KMS-11 (cell line): ENCODE measurements around the gene PPP1R18.

Experiments used
- H2AFZ ChIP-seq: fragments of 200-600 bp; sonication (generic); 2 replicates; pipeline ENCODE4 v1.6.1; 2016; ENCODE audit warnings: antibody characterized with exemption, mixed run types, low read depth
- H3K27ac ChIP-seq: fragments of 200-600 bp; sonication (generic); 2 replicates; pipeline ENCODE4 v1.6.1; 2016; ENCODE audit warnings: mild to moderate bottlenecking, mixed run types
- H3K27me3 ChIP-seq: fragments of 200-600 bp; sonication (generic); 2 replicates; pipeline ENCODE4 v1.6.1; 2017; ENCODE audit warnings: mild to moderate bottlenecking, low read depth, mixed run types, moderate library complexity; ENCODE audit not compliant: insufficient read depth
- H3K36me3 ChIP-seq: fragments of 200-600 bp; sonication (generic); 2 replicates; pipeline ENCODE4 v1.6.1; 2017; ENCODE audit warnings: mild to moderate bottlenecking, mixed run types; ENCODE audit not compliant: insufficient read depth
- H3K4me1 ChIP-seq: fragments of 200-600 bp; sonication (generic); 2 replicates; pipeline ENCODE4 v1.6.1; 2016; ENCODE audit warnings: mild to moderate bottlenecking, low read depth, mixed run types; ENCODE audit not compliant: poor library complexity, severe bottlenecking
- H3K4me2 ChIP-seq: fragments of 200-600 bp; sonication (generic); 2 replicates; pipeline ENCODE4 v1.7.0; 2016; ENCODE audit warnings: mild to moderate bottlenecking, mixed run types
- H3K4me3 ChIP-seq: fragments of 200-600 bp; sonication (generic); IDR thresholded peaks from 2 replicates; pipeline ENCODE4 v1.6.1; 2017; ENCODE audit warnings: low read depth, low read length, mixed read lengths; ENCODE audit not compliant: insufficient read depth
- H3K79me2 ChIP-seq: fragments of 200-600 bp; sonication (generic); 2 replicates; pipeline ENCODE4 v1.6.1; 2016; ENCODE audit warnings: low read depth, mixed run types; ENCODE audit not compliant: insufficient read depth
- H3K9ac ChIP-seq: fragments of 200-600 bp; sonication (generic); 2 replicates; pipeline ENCODE4 v1.6.1; 2016; ENCODE audit warnings: mild to moderate bottlenecking, mixed run types
- H4K20me1 ChIP-seq: fragments of 200-600 bp; sonication (generic); 2 replicates; pipeline ENCODE4 v1.6.1; 2016; ENCODE audit warnings: mild to moderate bottlenecking, mixed run types; ENCODE audit not compliant: insufficient read depth
- TF ChIP-seq, protein P1 (sequence below): fragments of 200-600 bp; sonication (generic); conservative IDR thresholded peaks from 2 replicates; pipeline ENCODE4 v1.6.1; 2017; ENCODE audit warnings: low read depth, mild to moderate bottlenecking, antibody characterized with exemption, low read length, moderate library complexity, mixed read lengths

PPP1R18 gene

DNA sequence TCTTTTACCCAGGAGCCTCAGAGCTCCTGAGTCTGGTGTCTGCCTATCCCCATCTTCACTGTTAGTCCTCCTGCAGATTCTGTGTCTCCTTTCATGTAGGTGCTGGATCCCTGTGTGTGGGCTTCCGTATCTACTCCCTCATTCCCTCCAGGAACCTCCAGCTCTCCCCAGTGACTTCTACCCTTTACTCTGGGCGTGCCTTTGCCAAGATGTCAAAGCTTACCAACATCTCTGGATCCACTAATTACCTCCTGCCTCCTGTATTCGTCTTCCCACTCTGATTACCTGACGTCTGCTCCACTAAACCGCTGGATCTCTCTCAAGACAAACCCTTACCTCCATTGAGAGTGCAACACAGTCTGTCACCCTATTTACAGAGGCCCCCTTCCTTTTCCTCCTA, 41.7 kb downstream of the PPP1R18 start:
- no peak overlapping the region for H3K9ac ChIP-seq
- H3K4me3 ChIP-seq: no peak overlapping the region
- no peaks in the 10 kb centered on the region for H3K27me3 ChIP-seq
- no peak overlapping the region for H3K4me2 ChIP-seq
- H3K4me1 ChIP-seq: peaks cover 13% of the 10 kb centered on the region
- H3K79me2 ChIP-seq: peaks cover 30% of the 10 kb centered on the region
- H4K20me1 ChIP-seq: no peaks in the 10 kb centered on the region
- no peak overlapping the region for H2AFZ ChIP-seq
- TF ChIP-seq, protein P1, sequence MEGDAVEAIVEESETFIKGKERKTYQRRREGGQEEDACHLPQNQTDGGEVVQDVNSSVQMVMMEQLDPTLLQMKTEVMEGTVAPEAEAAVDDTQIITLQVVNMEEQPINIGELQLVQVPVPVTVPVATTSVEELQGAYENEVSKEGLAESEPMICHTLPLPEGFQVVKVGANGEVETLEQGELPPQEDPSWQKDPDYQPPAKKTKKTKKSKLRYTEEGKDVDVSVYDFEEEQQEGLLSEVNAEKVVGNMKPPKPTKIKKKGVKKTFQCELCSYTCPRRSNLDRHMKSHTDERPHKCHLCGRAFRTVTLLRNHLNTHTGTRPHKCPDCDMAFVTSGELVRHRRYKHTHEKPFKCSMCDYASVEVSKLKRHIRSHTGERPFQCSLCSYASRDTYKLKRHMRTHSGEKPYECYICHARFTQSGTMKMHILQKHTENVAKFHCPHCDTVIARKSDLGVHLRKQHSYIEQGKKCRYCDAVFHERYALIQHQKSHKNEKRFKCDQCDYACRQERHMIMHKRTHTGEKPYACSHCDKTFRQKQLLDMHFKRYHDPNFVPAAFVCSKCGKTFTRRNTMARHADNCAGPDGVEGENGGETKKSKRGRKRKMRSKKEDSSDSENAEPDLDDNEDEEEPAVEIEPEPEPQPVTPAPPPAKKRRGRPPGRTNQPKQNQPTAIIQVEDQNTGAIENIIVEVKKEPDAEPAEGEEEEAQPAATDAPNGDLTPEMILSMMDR: no peak
- no peaks in the 10 kb centered on the region for H3K36me3 ChIP-seq
- no peak overlapping the region for H3K27ac ChIP-seq

GRCh38 chr6:30643656-30644055, 42.8 kb downstream of the PPP1R18 start:
- Histone ChIP-seq H3K4me3 (no peak overlapping the region), H4K20me1 (no peaks in the 10 kb centered on the region), H3K36me3 (no peaks in the 10 kb centered on the region), H3K79me2 (peaks cover 20% of the 10 kb centered on the region), H3K9ac (no peak overlapping the region), H3K27ac (no peak overlapping the region), H3K4me1 (peaks cover 13% of the 10 kb centered on the region), H3K4me2 (no peak overlapping the region), H3K27me3 (no peaks in the 10 kb centered on the region), H2AFZ (no peak overlapping the region)
- TF ChIP-seq, protein P1: no peak

GRCh38 chr6:30641048-30641447, 45.4 kb downstream of the PPP1R18 start:
- Histone ChIP-seq H3K79me2 (peaks cover 4% of the 10 kb centered on the region; the same call in 1 of the 2 replicates), H3K9ac (no peak overlapping the region), H3K4me1 (no peaks in the 10 kb centered on the region), H3K36me3 (no peaks in the 10 kb centered on the region), H3K4me2 (no peak overlapping the region), H3K27me3 (no peaks in the 10 kb centered on the region), H3K4me3 (no peak overlapping the region), H3K27ac (no peak overlapping the region), H2AFZ (no peak overlapping the region), H4K20me1 (no peaks in the 10 kb centered on the region)
- TF ChIP-seq, protein P1: no peak

DNA sequence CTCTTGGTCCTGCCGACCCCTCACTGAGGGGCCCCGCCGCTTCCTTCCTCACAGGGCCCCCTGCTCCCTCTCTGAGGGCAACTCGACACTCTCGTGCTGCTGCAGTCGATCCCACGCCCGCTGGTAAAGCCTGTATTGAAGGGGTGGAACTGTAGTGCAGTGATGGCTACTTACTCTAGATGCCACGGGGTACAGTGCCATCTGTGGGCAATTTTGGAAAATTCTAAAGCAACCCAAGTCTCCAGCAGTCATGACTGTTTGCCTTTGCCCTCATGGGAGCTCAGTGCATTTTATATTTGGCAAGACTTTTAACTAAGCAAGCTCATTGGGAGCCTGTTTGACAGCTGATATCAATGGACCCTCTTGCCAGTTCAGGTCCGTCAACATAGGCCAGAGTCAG, 46.0 kb downstream of the PPP1R18 start:
- TF ChIP-seq, protein P1: no peak
- Histone ChIP-seq H3K27ac (no peak overlapping the region), H3K36me3 (no peaks in the 10 kb centered on the region), H3K79me2 (no peaks in the 10 kb centered on the region), H3K4me2 (no peak overlapping the region), H3K4me1 (no peaks in the 10 kb centered on the region), H4K20me1 (no peaks in the 10 kb centered on the region), H3K9ac (no peak overlapping the region), H2AFZ (no peak overlapping the region), H3K27me3 (no peaks in the 10 kb centered on the region), H3K4me3 (no peak overlapping the region)

DNA sequence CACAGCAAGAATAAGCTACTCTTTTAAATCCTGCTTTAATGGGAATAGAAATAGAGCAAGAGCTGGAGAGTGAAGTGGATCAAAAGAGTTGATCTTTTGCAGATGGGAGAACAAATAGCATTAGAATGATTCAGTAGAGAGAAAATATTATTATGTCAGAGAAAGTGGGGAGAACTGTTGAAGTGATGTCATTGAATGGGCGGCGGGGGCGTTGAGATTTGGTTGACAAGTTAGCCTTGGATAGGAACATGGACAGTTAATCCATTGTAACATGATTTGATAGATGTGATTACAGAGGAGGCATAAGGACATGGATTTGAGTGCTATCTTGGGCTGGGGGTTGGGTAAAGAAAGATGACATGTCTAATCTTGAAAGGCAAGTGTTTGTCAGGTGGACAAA, 50.6 kb downstream of the PPP1R18 start:
- no peak overlapping the region for H3K27ac ChIP-seq
- H3K79me2 ChIP-seq: no peaks in the 10 kb centered on the region
- no peak overlapping the region for H2AFZ ChIP-seq
- no peaks in the 10 kb centered on the region for H3K36me3 ChIP-seq
- H3K4me3 ChIP-seq: no peak overlapping the region
- TF ChIP-seq, protein P1: no peak
- H3K27me3 ChIP-seq: no peaks in the 10 kb centered on the region
- no peaks in the 10 kb centered on the region for H4K20me1 ChIP-seq
- H3K9ac ChIP-seq: no peak overlapping the region
- no peaks in the 10 kb centered on the region for H3K4me1 ChIP-seq
- H3K4me2 ChIP-seq: no peak overlapping the region
